Measurements from ENCODE around the gene SMYD3.
"Not testable (repeated sequence)": the region's sequence is repeated elsewhere in the genome, so short reads cannot be mapped to it uniquely, and the experiment has no call there.

Gene SMYD3

DNA sequence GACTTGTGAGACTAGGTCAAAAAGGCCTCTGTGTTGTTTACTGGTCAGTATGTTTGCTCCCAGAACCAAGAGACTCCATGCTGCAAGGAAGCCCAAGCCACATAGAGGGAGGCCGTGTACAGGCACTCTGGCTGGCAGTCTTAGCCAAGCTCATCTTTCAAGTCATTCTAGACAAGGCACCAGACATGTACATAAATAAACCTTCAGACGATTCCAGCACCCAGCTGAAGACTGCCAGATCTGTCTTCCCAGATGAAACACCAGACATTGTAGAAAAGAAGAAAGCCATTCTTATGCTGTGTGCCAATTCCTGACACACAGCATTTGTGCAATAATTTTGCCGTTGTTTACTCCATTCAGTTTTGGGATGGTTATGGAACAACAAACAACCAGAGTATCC is 756.8 kb downstream of the SMYD3 start:
- TF ChIP-seq, protein P1, sequence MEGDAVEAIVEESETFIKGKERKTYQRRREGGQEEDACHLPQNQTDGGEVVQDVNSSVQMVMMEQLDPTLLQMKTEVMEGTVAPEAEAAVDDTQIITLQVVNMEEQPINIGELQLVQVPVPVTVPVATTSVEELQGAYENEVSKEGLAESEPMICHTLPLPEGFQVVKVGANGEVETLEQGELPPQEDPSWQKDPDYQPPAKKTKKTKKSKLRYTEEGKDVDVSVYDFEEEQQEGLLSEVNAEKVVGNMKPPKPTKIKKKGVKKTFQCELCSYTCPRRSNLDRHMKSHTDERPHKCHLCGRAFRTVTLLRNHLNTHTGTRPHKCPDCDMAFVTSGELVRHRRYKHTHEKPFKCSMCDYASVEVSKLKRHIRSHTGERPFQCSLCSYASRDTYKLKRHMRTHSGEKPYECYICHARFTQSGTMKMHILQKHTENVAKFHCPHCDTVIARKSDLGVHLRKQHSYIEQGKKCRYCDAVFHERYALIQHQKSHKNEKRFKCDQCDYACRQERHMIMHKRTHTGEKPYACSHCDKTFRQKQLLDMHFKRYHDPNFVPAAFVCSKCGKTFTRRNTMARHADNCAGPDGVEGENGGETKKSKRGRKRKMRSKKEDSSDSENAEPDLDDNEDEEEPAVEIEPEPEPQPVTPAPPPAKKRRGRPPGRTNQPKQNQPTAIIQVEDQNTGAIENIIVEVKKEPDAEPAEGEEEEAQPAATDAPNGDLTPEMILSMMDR (conservative IDR thresholded peaks at IDR 0.05; ENCODE audit: low read depth, low read length), result no peak
- H3K4me3 ChIP-seq (ENCODE audit: low read depth, low read length), result no peak overlapping the region

DNA sequence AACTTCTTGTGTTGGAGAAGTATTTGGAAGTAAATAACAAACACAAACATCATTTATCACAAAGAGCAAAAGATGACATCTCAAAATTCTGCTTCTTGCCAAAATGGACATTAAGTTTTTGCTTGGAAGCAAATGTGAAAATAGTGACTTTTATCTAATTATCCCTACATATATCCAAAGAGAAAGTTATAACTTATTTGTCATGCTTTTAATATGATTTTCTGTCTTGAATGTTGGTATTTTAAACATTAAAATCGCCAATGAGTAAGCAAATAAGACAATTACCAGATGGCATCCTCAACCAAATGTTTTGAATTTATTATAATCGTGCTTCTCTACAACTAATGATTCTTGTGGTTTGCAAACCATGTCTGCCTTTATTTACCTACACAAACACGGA is 758.0 kb downstream of the SMYD3 start:
- DNase-seq (ENCODE audit: low read depth), result no peak
- no peak overlapping the region for H3K4me3 ChIP-seq (ENCODE audit: low read depth, low read length)
- TF ChIP-seq, protein P1 (conservative IDR thresholded peaks at IDR 0.05; ENCODE audit: low read depth, low read length), result no peak

More for the DNA sequence above, 756.8 kb downstream of the SMYD3 start:
- no peak for DNase-seq (ENCODE audit: low read depth)

DNA sequence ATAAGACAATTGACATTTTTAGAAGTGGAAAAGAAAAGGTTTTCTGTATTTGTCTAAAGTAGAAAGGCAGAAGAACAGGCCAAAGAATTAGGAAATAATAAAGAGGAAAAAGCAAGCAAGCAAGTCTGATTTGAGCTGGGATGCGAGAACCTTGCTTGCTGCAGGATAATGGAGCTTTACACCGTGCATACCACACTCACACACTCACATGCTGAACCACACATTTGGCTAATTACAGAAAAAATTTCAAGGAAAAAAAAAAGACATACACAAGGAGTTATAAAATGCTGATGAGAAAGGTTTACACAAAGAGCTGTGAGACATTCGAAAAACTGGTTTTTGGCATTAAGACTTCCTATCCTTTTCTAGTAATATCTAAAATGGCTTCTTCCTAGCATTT is 758.4 kb downstream of the SMYD3 start:
- H3K4me3 ChIP-seq (ENCODE audit: low read depth, low read length), result no peak overlapping the region
- TF ChIP-seq, protein P1 (conservative IDR thresholded peaks at IDR 0.05; ENCODE audit: low read depth, low read length), result no peak
- DNase-seq (ENCODE audit: low read depth), result no peak

DNA sequence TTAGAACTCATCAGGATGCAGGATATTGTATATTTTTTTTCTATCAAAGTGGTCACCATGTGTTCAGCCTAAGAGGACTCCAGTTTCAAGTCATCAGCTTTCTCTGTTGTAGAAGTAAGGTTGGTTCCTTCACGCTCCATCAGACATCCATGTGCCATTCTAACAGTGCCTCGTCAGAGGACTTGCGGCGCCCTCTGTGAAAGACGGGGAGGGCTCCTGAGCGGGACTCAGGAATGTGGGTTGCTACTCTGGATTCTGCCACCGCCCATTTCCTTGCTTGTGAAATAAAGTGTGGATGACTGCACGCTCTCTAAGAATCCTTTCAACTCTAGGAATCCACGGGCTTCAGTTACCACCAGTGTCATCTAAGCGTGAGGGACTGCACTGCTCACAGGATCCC is 758.8 kb downstream of the SMYD3 start:
- DNase-seq (ENCODE audit: low read depth), result no peak
- no peak overlapping the region for H3K4me3 ChIP-seq (ENCODE audit: low read depth, low read length)
- TF ChIP-seq, protein P1 (conservative IDR thresholded peaks at IDR 0.05; ENCODE audit: low read depth, low read length), result no peak

DNA sequence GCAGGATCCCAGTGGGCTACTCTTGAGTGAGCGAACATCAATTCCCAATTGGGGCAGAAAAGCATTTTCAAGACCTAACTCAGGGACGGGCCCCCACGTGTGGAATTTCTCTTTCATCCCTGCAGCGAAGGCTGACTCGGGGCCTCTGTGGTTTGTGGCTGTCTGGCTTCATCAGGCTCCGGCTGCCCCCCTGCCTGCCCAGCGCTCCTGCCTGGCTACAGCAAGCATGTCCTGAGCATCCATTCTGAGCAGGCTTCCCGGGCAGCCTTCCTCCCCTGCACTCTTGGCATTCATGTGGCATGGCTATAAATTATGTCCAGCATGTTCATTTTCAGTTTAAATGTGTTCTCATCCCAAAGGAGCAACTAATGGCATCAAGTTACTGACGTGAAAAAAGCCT is 764.2 kb downstream of the SMYD3 start:
- DNase-seq (ENCODE audit: low read depth), result peak; percentile 45
- no peak overlapping the region for H3K4me3 ChIP-seq (ENCODE audit: low read depth, low read length)
- TF ChIP-seq, protein P1 (conservative IDR thresholded peaks at IDR 0.05; ENCODE audit: low read depth, low read length), result no peak

DNA sequence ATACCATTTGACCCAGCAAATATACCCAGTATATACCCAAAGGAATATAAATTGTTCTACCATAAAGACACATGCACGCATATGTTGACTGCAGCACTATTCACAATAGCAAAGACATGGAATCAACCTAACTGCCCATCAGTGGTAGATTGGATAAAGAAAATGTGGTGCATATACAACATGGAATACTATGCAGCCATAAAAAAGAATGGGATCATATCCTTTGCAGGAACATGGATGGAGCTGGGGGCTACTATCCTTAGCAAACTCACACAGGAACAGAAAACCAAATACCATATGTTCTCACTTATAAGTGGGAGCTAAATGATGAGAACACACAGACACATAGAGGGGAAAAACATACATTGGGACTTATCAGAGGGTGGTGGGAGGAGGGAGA is 766.7 kb downstream of the SMYD3 start:
- H3K4me3 ChIP-seq (ENCODE audit: low read depth, low read length); DNase-seq (ENCODE audit: low read depth): not testable (repeated sequence)

DNA sequence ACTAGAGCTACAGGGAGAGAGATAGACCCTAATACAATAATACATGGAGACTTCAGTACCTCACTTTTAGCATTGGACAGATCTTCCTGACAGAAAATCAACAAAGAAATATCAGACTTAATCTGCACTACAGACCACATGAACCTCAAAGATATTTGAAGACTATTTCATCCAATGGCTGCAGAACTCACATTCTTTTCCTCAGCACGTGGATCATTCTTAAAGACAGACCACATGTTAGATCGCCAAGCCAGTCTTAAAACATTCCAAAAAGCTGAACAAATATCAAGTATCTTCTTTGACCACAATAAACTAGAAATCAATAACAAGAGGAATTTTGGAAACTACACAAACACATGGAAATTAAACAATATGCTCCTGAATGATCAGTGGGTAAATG is 776.3 kb downstream of the SMYD3 start:
- TF ChIP-seq, protein P1 (conservative IDR thresholded peaks at IDR 0.05; ENCODE audit: low read depth, low read length), result no peak
- no peak for DNase-seq (ENCODE audit: low read depth)
- no peak overlapping the region for H3K4me3 ChIP-seq (ENCODE audit: low read depth, low read length)

DNA sequence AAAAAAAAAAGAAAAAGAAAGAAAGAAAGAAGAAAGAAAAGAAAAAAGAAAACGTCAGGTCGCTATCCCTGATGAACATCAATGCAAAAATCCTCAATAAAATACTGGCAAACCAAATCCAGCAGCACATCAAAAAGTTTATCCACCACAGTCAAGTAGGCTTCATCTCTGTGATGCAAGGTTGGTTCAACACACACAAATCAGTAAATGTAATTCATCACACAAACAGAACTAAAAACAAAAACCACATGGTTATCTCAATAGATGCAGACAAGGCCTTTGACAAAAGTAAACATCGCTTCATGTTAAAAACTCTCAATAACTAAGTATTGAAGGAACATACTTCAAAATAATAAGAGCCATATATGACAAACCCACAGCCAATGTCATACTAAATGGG is 779.0 kb downstream of the SMYD3 start:
- not testable (repeated sequence) for H3K4me3 ChIP-seq (ENCODE audit: low read depth, low read length); DNase-seq (ENCODE audit: low read depth)
